NB4 (cell line): ENCODE measurements around the gene SOX6.

Experiments
- MYC ChIP-seq: IDR thresholded peaks from 2 replicates; pipeline ENCODE4 v1.6.1; 2011; ENCODE audit warnings: low read depth, low read length
- POLR2A ChIP-seq: IDR thresholded peaks from 2 replicates; pipeline ENCODE4 v1.6.1; 2011; ENCODE audit warnings: mild to moderate bottlenecking; ENCODE audit not compliant: insufficient read length; ENCODE audit errors: extremely low read depth
- TF ChIP-seq, protein P1 (sequence below): IDR thresholded peaks from one replicate; pipeline ENCODE4 v1.5.1; 2012; ENCODE audit warnings: low read depth, low read length
- TF ChIP-seq, protein P2 (sequence below): IDR thresholded peaks from 2 replicates; pipeline ENCODE4 v1.6.1; 2011; ENCODE audit warnings: low read depth, low read length

DNA sequence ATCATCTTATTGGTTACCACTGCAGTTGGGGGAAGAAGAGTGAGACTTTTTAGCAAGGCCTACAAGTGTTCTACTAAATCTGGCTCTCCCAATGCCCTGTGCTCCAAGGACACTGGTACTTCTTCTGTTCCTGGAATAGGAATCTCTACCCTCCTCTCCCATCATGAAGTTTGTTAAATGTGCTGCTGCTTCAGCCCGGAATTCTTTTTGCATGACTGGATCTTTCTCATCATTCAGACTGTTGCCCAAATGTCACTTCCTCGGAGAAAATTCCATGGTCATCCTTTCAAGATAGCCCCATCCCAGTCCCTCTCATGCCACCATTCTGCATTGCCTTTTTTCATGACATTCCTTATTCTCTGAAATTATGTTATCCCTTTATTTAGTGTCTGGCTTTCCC lies 400.8 kb downstream of the SOX6 start:
- TF ChIP-seq, protein P1, sequence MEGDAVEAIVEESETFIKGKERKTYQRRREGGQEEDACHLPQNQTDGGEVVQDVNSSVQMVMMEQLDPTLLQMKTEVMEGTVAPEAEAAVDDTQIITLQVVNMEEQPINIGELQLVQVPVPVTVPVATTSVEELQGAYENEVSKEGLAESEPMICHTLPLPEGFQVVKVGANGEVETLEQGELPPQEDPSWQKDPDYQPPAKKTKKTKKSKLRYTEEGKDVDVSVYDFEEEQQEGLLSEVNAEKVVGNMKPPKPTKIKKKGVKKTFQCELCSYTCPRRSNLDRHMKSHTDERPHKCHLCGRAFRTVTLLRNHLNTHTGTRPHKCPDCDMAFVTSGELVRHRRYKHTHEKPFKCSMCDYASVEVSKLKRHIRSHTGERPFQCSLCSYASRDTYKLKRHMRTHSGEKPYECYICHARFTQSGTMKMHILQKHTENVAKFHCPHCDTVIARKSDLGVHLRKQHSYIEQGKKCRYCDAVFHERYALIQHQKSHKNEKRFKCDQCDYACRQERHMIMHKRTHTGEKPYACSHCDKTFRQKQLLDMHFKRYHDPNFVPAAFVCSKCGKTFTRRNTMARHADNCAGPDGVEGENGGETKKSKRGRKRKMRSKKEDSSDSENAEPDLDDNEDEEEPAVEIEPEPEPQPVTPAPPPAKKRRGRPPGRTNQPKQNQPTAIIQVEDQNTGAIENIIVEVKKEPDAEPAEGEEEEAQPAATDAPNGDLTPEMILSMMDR = no peak
- no peak for TF ChIP-seq MYC
- no peak for TF ChIP-seq POLR2A
- TF ChIP-seq, protein P2, sequence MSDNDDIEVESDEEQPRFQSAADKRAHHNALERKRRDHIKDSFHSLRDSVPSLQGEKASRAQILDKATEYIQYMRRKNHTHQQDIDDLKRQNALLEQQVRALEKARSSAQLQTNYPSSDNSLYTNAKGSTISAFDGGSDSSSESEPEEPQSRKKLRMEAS = no peak
